Loucy (cell line): ENCODE results near the gene MFN2.

ENCODE experiments used
- EZH2phosphoT487 ChIP-seq: fragments of 200-600 bp; IDR thresholded peaks from 2 replicates; pipeline ENCODE4 v1.6.1; 2018; ENCODE audit warnings: antibody characterized with exemption, mild to moderate bottlenecking, moderate library complexity, borderline replicate concordance
- TF ChIP-seq, protein P1 (sequence below): fragments of 200-600 bp; sonication (generic); conservative IDR thresholded peaks from 2 replicates; pipeline ENCODE4 v1.5.1; 2014; ENCODE audit warnings: mild to moderate bottlenecking, antibody characterized with exemption, low read length

DNA sequence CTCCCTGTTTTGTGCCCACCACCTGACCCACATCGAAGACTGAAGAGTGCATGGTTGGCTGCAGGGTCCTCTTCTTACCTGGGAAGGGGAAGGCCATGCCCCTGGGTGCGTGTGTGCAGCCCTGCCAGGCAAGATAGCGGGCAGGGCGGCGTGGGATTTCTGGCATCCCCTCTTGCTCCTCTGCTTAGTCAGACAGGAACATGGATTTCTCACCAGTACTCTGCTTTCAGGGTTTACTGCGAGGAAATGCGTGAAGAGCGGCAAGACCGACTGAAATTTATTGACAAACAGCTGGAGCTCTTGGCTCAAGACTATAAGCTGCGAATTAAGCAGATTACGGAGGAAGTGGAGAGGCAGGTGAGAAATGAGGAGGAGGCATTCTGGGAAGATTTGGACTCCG, 23.5 kb downstream of the MFN2 start:
- TF ChIP-seq, protein P1, sequence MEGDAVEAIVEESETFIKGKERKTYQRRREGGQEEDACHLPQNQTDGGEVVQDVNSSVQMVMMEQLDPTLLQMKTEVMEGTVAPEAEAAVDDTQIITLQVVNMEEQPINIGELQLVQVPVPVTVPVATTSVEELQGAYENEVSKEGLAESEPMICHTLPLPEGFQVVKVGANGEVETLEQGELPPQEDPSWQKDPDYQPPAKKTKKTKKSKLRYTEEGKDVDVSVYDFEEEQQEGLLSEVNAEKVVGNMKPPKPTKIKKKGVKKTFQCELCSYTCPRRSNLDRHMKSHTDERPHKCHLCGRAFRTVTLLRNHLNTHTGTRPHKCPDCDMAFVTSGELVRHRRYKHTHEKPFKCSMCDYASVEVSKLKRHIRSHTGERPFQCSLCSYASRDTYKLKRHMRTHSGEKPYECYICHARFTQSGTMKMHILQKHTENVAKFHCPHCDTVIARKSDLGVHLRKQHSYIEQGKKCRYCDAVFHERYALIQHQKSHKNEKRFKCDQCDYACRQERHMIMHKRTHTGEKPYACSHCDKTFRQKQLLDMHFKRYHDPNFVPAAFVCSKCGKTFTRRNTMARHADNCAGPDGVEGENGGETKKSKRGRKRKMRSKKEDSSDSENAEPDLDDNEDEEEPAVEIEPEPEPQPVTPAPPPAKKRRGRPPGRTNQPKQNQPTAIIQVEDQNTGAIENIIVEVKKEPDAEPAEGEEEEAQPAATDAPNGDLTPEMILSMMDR = no peak
- no peak for TF ChIP-seq EZH2phosphoT487
